Memory B cell (primary cell): ENCODE results near the gene RNF34.
"Not testable (repeated sequence)": the region's sequence is repeated elsewhere in the genome, so short reads cannot be mapped to it uniquely, and the experiment has no call there.

Experiments used
- ATAC-seq: fragments of 150-1000 bp; cut with Tn5 transposase; 2 replicates; pipeline ENCODE4 v1.10.0; 2021; ENCODE audit warnings: low read depth, mild to moderate bottlenecking, moderate library complexity
- DNase-seq, 2 donors: peaks; one replicate each; pipeline ENCODE4 v3.0.0; 2022; ENCODE audit warnings: low spot score in 2 of 2
- H3K27ac Mint-ChIP-seq: one replicate; pipeline ENCODE4 v1.8.0; 2022; ENCODE audit warnings: mild to moderate bottlenecking, moderate library complexity, mixed read lengths
- H3K27me3 Mint-ChIP-seq: one replicate; pipeline ENCODE4 v1.8.0; 2022; ENCODE audit warnings: mixed read lengths
- H3K36me3 Mint-ChIP-seq: one replicate; pipeline ENCODE4 v1.8.0; 2022; ENCODE audit warnings: mild to moderate bottlenecking, mixed read lengths
- H3K4me1 Mint-ChIP-seq: one replicate; pipeline ENCODE4 v1.8.0; 2022; ENCODE audit warnings: mixed read lengths
- H3K4me3 Mint-ChIP-seq: one replicate; pipeline ENCODE4 v1.8.0; 2022; ENCODE audit warnings: mild to moderate bottlenecking, moderate library complexity, mixed read lengths
- H3K9me3 Mint-ChIP-seq: one replicate; pipeline ENCODE4 v1.8.0; 2022; ENCODE audit warnings: mixed read lengths

Gene RNF34

DNA sequence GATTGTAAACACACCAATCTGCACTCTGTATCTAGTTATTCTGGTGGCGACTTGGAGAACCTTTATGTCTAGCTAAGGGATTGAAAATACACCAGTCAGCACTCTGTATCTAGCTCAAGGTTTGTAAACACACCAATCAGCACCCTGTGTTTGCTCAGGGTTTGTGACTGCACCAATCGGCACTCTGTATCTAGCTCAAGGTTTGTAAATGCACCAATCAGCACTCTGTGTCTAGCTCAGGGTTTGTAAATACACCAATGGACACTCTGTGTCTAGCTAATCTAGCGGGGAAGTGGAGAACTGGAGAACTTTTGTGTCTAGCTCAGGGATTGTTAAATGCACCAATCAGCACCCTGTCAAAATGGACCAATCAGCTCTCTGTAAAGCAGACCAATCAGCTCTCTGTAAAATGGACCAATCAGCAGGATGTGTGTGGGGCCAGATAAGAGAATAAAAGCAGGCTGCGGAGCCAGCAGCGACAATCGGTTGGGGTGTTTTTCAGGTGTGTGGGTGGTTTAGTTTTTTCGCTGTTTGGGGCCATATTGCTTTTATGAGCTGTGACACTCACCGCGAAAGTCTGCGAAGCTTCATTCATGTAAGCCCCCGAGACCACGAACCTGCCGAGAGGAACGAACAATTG is 24.9 kb upstream of the RNF34 start:
- H3K9me3 Mint-ChIP-seq, H3K4me3 Mint-ChIP-seq: not testable (repeated sequence)

DNA sequence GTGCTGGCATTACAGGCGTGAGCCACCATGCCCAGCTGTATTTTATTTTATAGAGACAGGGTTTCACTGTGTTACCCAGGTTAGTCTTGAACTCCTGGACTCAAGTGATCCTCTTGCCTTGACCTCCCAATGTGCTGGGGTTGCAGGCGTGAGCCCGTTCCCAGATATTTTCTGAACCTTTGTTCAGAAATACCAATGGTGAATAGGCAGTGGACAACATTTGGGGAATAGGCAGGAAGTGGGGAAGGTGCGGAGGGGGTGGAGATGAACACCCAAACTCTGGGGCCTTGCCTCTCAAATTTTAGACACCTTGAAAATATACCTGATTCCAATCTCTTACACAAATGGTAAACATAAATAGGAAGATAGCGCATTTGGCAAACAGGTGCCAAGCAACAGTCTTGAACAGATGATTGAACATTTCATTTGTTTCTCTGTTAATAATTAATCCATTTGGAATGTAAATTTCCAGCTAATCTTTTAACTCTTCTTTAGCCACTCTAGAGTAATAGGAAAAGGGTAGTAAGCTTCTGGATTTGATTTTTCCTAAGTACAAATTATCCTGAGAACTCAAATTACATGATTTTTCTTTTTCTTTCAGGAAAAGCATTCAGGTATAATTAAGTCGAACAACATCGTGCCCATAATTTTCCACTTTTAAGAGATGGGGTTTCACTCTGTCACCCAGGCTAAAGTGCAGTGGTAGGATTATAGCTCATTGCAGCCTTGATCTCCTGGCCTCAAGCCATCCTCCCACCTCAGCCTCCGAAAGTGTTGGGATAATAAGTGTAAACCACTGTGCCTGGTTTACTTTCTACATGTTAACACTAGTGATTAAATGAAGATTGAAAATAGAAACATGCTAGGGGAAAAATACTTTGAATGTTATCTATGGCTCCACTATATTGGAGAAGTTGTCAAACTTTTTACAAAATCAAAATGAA is 22.9 kb upstream of the RNF34 start:
- ATAC-seq (no peak), DNase-seq (no peak)
- Mint-ChIP-seq H3K36me3 (no peaks in the 10 kb centered on the region), H3K4me1 (no peaks in the 10 kb centered on the region), H3K27ac (no peak overlapping the region), H3K4me3 (no peak overlapping the region), H3K27me3 (peaks cover 5% of the 10 kb centered on the region), H3K9me3 (no peaks in the 10 kb centered on the region)

More for the DNA sequence above, 24.9 kb upstream of the RNF34 start:
- H3K27ac Mint-ChIP-seq, H3K4me1 Mint-ChIP-seq, ATAC-seq, DNase-seq, H3K27me3 Mint-ChIP-seq, H3K36me3 Mint-ChIP-seq: not testable (repeated sequence)

DNA sequence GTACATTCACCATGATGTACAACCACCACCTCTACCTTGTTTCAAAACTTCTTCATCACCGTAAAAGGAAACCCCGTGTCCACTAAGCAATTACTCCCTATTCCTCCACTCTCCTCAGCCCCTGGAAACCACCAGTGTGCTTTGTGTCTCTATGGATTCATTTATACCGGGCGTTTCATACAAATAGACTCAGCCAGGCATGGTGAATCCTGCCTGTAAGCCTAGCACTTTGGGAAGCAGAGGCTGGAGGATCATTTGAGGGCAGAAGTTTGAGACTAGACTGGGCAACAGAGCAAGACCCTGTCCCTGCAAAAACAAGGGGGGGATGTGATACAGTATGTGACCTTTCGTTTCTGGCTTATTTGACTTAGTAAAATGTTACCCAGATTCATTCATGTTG is 21.2 kb upstream of the RNF34 start:
- Mint-ChIP-seq H3K4me1 (no peaks in the 10 kb centered on the region), H3K9me3 (no peaks in the 10 kb centered on the region), H3K36me3 (no peaks in the 10 kb centered on the region), H3K27ac (no peak overlapping the region), H3K4me3 (no peak overlapping the region), H3K27me3 (peaks cover 5% of the 10 kb centered on the region)
- ATAC-seq (no peak), DNase-seq (no peak)

DNA sequence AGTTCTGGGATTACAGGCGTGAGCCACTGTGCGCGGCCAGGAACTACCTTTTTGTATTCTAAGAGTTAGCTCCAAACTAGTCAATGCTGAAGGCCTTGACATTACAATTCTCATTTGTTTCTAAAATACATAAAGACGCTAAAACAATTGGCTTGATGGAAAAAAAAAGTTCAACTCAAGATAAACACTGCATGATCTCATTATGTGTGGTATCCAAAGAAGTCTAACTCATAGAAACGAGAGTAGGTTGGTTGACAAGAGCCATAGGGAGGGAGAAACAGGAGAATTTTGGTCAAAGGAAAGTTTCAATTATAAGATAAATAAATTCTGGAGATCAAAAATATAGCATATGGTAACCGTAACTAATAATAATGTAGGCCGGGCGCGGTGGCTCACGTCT is 20.0 kb upstream of the RNF34 start:
- Mint-ChIP-seq H3K27ac (no peak overlapping the region), H3K27me3 (peaks cover 5% of the 10 kb centered on the region), H3K4me3 (no peak overlapping the region), H3K9me3 (no peaks in the 10 kb centered on the region), H3K4me1 (no peaks in the 10 kb centered on the region), H3K36me3 (no peaks in the 10 kb centered on the region)
- ATAC-seq (no peak), DNase-seq (no peak)

DNA sequence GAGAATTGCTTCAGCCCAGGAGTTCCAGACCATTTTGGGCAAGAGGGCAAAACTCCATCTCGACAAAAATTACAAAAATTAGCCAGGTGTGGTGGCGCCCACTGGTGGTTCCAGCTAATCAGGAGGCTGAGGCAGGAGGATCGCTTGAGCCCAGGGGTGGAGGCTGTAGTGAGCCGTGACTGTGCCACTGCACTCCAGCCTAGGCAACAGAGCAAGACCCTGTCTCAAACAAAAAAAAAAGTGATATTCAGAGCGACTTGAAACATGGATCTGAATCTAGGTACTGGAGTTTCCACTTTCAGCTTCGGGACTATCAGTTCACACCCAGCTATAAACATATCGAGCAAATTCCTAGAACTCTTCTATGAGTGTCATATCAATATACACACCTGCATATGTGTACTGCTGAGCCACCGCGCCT is 16.3 kb upstream of the RNF34 start:
- no peaks in the 10 kb centered on the region for H3K36me3 Mint-ChIP-seq
- no peaks in the 10 kb centered on the region for H3K9me3 Mint-ChIP-seq
- no peaks in the 10 kb centered on the region for H3K4me1 Mint-ChIP-seq
- peaks cover 4% of the 10 kb centered on the region for H3K27me3 Mint-ChIP-seq
- DNase-seq (no peak), ATAC-seq (no peak)
- H3K4me3 Mint-ChIP-seq = no peak overlapping the region
- no peak overlapping the region for H3K27ac Mint-ChIP-seq

DNA sequence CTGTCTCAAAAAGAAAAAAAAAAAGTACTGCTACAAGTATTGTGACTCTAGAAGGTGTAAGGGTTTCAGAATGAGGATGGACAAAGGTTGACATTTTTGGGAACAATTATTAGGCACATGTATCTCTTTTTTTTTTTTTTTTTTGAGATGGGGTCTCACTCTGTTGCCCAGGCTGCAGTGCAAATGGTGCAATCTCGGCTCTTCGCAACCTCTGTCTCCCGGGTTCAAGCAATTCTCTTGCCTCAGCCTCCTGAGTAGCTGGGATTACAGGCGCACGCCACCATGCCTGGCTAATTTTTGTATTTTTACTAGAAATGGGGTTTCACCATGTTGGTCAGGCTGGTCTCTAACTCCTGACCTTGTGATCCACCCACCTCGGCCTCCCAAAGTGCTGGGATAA is 15.0 kb upstream of the RNF34 start:
- H3K27ac Mint-ChIP-seq, H3K27me3 Mint-ChIP-seq, ATAC-seq, H3K4me1 Mint-ChIP-seq, H3K4me3 Mint-ChIP-seq, H3K36me3 Mint-ChIP-seq, H3K9me3 Mint-ChIP-seq, DNase-seq: not testable (repeated sequence)

DNA sequence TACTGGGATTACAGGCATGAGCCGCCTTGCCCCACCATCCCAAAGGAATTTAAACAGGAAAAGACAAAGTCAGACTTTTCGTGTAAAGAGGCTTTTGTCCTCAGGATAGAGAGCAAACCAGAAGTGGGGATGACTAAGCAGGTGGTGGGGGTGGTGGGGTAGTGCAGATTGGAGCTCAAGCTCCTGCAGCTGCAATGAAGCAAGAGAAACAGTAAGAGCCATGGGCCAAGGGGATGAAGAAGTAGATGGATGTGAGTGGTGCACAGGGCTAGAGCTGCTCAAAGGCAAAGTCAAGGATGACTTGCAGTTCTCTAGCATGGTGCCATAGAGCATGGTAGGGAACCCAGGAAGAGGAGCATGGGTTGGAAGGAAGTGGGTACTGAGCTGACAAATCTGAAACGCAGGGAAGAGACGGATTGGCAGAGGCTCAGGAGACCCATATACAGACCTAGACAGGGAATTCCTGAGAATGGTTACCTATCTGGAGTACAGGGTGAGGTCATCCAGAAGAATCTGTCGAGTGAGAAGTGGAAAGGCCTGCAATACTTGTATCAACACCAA is 11.4 kb upstream of the RNF34 start:
- Mint-ChIP-seq H3K4me1 (peaks cover 9% of the 10 kb centered on the region), H3K4me3 (no peak overlapping the region), H3K27me3 (no peaks in the 10 kb centered on the region), H3K27ac (peak overlapping the region; percentile 17), H3K36me3 (no peaks in the 10 kb centered on the region), H3K9me3 (no peaks in the 10 kb centered on the region)
- ATAC-seq (no peak), DNase-seq (no peak)

DNA sequence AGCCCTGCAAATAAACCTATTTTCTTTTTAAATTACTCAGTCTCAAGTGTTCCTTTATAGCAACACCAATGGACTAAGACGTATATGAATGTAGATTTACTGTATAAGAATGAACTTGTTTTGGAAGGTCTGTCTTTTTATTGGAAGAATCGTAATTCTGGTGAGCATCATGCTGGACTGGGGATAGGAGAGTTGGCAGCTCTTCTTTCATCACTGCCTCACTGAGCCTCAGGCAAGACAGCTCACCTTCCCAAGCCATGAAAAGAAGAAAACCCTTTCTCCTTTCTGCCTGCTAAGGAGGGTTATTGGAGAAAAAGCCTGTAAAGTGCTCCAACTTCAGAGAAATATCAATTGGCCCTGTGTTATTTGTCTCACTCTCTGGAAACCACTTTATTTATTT is 9.1 kb upstream of the RNF34 start:
- H3K27ac Mint-ChIP-seq = no peak overlapping the region
- H3K9me3 Mint-ChIP-seq = no peaks in the 10 kb centered on the region
- ATAC-seq (no peak), DNase-seq (no peak)
- no peak overlapping the region for H3K4me3 Mint-ChIP-seq
- H3K27me3 Mint-ChIP-seq = no peaks in the 10 kb centered on the region
- peaks cover 9% of the 10 kb centered on the region for H3K4me1 Mint-ChIP-seq
- no peaks in the 10 kb centered on the region for H3K36me3 Mint-ChIP-seq

DNA sequence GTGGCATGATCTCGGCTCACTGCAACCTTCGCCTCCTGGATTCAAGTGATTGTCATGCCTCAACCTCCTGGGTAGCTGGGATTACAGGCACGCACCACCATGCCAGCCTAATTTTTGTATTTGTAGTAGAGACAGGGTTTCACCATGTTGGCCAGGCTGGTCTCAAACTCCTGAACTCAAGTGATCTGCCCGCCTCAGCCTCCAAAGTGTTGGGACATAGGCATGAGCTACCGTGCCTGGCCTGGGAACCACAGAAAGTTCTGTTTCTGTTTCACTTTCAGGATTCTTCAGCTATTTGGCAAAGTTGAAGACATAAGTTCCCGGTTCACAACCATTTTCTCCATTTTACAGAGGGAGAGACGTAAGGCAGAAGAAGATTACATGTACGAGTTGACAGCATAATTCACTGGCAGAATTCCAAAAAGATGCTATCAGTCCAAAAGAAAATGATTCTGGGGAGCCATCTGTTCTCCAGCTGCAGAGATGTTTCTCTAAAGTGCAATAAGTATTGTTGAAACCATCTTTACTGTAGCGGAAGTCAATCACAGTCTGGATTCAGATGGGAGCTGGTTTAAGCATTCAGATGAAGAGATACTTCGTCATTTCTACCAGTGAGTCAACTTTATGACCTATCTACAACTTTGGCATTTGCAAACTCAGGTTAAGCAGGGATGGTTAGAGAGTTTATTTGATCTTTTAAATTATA is 8.1 kb upstream of the RNF34 start:
- H3K9me3 Mint-ChIP-seq = no peaks in the 10 kb centered on the region
- peak overlapping the region; percentile 75 for H3K27ac Mint-ChIP-seq
- peaks cover 9% of the 10 kb centered on the region for H3K4me1 Mint-ChIP-seq
- peak; percentile 73 for ATAC-seq
- peak in 1 of 2 donors; percentile 11 for DNase-seq
- H3K27me3 Mint-ChIP-seq = no peaks in the 10 kb centered on the region
- peak overlapping the region; percentile 66 for H3K4me3 Mint-ChIP-seq
- no peaks in the 10 kb centered on the region for H3K36me3 Mint-ChIP-seq

DNA sequence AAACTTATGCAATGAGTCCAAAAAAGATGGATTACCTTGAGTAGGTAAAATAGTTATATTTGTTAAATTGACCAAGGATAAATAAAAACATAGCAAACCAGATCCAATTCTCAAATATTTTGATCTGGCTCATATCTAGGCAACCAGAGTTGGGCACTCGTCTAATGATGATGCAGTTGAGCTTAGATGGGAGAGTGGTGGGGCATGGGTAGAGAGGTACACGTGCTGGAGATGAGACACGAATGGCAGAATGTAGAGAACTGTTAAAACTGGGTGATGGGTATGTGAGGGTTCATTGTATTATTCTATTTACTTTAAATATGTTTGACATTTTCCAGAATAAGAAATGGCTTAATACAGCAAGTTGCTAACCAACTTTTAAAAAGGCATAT is 7.6 kb upstream of the RNF34 start:
- peaks cover 9% of the 10 kb centered on the region for H3K4me1 Mint-ChIP-seq

DNA sequence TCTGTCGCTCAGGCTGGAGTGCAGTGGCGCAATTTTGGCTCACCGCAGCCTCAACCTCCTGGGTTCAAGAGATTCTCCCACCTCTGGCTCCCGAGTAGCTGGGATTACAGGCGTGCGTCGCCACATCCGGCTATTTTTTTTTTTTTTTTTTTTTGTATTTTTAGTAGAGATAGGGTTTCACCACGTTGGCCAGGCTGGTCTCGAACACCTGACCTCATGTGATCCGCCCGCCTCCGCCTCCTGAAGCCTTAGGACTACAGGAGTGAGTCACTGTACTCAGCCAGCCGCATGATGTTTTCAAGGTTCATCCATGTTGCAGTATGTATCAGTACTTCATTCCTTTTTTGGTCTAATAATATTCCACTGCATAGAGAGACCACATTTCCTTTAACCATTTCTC is 2.4 kb upstream of the RNF34 start:
- no peaks in the 10 kb centered on the region for H3K9me3 Mint-ChIP-seq
- no peak overlapping the region for H3K27ac Mint-ChIP-seq
- H3K27me3 Mint-ChIP-seq = no peaks in the 10 kb centered on the region
- H3K36me3 Mint-ChIP-seq = peaks cover 3% of the 10 kb centered on the region
- ATAC-seq = no peak
- no peak for DNase-seq
- peaks cover 10% of the 10 kb centered on the region for H3K4me1 Mint-ChIP-seq
- no peak overlapping the region for H3K4me3 Mint-ChIP-seq

More for the DNA sequence above, 7.6 kb upstream of the RNF34 start:
- Mint-ChIP-seq H3K36me3 (no peaks in the 10 kb centered on the region), H3K27ac (no peak overlapping the region), H3K9me3 (no peaks in the 10 kb centered on the region), H3K27me3 (no peaks in the 10 kb centered on the region), H3K4me3 (no peak overlapping the region)
- DNase-seq (no peak), ATAC-seq (no peak)

DNA sequence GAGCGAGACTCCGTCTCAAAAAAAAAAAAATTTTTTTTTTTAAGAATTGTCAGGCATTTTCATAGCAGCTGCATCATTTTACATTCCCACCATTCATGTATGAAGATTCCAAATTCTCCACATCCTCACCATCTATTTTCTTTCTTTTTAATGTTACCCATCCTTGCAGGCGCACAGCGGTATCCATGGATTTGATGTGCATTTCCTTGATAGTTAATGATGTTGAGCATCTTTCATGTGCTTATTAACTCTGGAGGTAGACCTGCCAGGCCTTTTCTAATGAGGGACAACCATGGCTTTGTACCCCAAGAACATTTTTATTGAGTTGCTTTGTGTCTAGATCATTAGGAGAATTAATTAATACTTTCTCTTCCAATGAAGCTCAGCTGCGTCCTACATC is 1.6 kb upstream of the RNF34 start:
- no peaks in the 10 kb centered on the region for H3K27me3 Mint-ChIP-seq
- no peaks in the 10 kb centered on the region for H3K9me3 Mint-ChIP-seq
- peaks cover 10% of the 10 kb centered on the region for H3K4me1 Mint-ChIP-seq
- H3K4me3 Mint-ChIP-seq = no peak overlapping the region
- DNase-seq (no peak), ATAC-seq (no peak)
- peaks cover 3% of the 10 kb centered on the region for H3K36me3 Mint-ChIP-seq
- H3K27ac Mint-ChIP-seq = no peak overlapping the region

DNA sequence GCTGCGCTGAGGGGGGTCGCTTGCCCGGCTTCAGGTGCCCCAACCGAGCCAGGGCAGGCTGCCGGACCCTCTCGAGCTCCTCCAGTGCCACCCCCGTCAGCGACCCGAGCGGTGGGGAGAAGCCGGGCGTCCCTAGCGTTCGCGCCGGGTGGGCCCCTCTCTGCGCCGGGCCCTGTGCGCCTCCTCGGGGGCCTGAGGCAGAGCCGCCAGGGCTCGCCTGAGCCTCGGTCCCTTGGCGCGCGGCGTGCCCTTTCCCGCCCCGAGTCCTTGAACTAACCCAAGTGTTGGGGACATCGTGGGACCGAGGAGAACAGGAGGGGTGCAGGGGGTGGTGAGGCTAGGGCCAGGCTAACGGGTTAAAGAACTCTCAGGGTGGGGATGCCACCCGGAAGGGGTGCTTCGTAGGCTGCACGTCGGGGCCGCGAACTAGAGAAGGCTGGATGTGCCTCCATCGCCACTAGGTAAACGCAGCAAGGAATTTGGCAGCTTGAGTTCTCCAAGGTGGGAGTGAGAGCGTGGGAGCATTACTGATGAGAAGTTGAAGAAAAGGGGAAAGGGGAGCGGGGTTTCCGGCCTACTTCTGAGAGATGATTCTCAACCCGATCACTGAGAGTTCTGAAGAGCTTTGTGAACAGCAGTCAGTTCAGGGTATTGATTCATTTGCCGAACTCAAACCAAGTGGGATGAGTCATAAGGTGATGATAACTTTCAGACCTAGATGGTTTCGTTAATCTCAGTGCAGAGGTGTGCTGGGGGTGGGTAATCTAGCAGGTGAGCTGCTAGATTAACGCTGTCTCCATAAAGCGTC is 618 bp downstream of the RNF34 start:
- Mint-ChIP-seq H3K27me3 (no peaks in the 10 kb centered on the region), H3K9me3 (no peaks in the 10 kb centered on the region), H3K27ac (peak overlapping the region; percentile 93), H3K36me3 (peaks cover 5% of the 10 kb centered on the region), H3K4me3 (peak overlapping the region; percentile 94), H3K4me1 (peaks cover 12% of the 10 kb centered on the region)
- ATAC-seq = peak; percentile 39
- peak in 1 of 2 donors; percentile 41 for DNase-seq
